Neural progenitor cell (in vitro differentiated cells): ENCODE data around the gene PDIA5.

ENCODE experiments used
- EZH2 ChIP-seq: fragments of 200-600 bp; sonication (generic); IDR thresholded peaks from 2 replicates; pipeline ENCODE4 v1.6.1; 2017; ENCODE audit warnings: antibody characterized with exemption, mild to moderate bottlenecking, moderate library complexity
- EZH2phosphoT487 ChIP-seq: fragments of 200-600 bp; sonication (generic); IDR thresholded peaks from 2 replicates; pipeline ENCODE4 v1.6.1; 2017; ENCODE audit warnings: antibody characterized with exemption
- TF ChIP-seq, protein P1 (sequence below): fragments of 200-600 bp; sonication (generic); IDR thresholded peaks from 2 replicates; pipeline ENCODE4 v1.5.1; 2017; ENCODE audit warnings: antibody characterized with exemption, mild to moderate bottlenecking

DNA sequence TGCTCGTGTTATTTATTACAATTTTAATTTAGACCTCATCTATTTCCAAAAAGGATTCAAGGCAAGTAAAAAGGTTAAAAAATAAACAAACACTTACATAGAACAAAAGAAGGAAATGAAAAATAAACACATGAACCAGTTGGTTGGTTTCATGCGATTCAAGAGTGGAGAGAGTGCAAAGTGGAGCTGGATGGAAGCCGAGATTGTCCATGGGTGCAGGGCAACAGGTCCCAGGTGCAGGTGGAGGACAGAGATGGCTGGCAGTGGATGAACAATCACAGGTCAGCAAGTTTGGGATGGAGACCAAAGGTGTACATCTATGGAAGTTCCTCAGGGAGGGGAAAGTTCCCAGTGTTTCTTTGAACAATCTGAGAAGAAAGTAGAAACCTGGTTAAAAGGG, 27.6 kb upstream of the PDIA5 start:
- TF ChIP-seq EZH2 (no peak), EZH2phosphoT487 (no peak)
- TF ChIP-seq, protein P1, sequence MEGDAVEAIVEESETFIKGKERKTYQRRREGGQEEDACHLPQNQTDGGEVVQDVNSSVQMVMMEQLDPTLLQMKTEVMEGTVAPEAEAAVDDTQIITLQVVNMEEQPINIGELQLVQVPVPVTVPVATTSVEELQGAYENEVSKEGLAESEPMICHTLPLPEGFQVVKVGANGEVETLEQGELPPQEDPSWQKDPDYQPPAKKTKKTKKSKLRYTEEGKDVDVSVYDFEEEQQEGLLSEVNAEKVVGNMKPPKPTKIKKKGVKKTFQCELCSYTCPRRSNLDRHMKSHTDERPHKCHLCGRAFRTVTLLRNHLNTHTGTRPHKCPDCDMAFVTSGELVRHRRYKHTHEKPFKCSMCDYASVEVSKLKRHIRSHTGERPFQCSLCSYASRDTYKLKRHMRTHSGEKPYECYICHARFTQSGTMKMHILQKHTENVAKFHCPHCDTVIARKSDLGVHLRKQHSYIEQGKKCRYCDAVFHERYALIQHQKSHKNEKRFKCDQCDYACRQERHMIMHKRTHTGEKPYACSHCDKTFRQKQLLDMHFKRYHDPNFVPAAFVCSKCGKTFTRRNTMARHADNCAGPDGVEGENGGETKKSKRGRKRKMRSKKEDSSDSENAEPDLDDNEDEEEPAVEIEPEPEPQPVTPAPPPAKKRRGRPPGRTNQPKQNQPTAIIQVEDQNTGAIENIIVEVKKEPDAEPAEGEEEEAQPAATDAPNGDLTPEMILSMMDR, result no peak
